HG03139 (cell line): ENCODE measurements around the gene HRH3.

Source experiments
- ATAC-seq: cut with Tn5 transposase; IDR thresholded peaks from one replicate; pipeline ENCODE4 v1.9.1; 2021; ENCODE audit not compliant: unreplicated experiment

HRH3 gene

DNA sequence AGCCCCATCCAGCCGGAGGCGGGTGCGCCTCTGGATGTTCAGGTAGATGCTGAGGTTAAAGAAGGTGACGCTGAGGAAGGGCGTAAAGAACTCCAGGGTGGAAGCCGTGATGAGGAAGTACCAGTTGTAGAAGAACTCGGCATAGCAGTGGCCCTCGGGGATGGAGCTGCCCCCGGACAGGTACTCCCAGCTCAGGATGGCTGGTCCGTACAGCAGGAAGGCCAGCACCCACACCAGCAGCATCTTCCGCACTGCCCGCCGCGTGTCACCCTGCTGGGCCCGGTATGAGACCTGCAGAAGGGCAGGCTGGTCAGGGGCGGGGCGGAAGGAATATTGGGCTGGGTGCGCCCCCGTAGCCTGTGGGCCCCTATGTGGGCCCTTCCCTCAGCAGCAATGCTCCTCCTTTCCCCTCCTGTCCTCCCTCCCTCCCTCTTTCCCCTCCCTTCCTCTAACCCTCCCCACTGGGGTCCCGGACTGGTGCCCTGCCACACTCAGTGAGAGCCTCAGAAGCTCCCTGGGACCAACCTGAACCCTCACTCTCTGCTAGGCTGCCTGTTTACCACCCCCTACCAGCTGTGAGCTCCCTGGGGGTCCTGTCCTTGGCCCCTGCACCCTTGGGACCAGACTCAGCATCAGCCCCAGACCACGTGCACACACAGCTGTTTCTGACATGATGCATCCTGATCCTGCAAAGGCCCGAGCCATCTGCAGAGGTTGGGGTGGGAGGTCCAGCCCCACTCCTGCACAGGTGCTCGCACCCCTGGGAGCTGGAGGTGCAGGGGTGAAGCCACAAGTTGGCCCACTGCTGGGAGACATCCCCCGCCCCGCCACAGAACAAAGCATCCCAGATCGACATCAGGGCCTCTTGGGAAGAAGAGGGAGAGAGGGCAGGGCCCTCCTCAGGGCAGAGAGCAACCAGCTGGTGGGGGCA is 3.2 kb downstream of the HRH3 start:
- ATAC-seq, result no peak

DNA sequence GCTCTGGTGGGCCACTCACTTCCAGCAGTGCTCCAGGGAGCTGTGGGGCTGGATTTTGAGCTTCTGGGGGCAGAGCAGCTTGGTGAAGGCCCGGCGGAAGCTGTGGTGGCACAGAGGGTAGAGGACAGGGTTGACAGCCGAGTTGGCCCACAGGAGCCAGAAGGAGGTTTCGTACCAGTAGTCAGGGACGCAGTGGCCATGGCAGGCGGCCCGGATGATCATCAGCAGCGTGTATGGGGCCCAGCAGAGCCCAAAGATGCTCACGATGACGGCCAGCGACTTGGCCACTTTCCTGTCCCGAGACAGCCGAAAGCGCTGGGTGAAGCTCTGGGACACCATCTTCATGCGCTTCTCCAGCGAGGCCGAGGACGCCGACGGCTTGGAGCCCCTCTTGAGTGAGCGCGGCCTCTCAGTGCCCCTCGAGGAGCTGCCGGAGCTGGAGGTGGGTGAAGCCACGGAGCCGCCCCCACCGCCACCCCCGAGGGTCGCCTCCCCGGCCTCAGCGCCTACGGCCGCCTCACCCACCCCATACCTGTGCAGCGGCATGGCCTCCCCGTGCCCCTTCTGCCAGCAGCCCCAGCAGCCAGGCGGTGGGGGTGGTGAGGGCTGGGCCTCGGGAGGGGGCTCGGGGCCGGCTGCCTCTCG is 4.0 kb downstream of the HRH3 start:
- ATAC-seq, result no peak

- ATAC-seq, result no peak
Measured at GRCh38 chr20:62215020-62215990, 4.8 kb downstream of the HRH3 start.

DNA sequence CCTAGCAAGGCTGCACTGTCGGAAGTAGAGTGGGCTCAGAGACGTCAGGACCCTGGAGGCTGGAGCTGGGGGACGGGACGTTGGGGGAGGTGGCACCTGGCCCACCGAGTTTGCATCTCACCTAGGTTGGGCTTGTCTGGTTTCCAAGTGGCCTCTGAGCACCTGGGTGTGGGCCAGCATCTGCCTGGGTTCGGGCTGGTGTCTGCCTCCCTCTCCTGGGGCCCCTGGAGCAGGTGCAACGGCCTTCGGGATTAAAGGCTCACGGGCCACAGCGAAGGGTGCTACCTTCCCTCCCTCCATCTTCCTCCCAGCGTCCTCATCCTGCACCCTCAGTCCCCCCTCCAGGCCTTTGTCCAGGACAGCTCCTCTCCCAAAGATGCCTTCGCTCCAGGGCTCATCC is 6.0 kb downstream of the HRH3 start:
- ATAC-seq, result no peak

GRCh38 chr20:62212299-62212698 is 7.8 kb downstream of the HRH3 start:
- ATAC-seq, result no peak

DNA sequence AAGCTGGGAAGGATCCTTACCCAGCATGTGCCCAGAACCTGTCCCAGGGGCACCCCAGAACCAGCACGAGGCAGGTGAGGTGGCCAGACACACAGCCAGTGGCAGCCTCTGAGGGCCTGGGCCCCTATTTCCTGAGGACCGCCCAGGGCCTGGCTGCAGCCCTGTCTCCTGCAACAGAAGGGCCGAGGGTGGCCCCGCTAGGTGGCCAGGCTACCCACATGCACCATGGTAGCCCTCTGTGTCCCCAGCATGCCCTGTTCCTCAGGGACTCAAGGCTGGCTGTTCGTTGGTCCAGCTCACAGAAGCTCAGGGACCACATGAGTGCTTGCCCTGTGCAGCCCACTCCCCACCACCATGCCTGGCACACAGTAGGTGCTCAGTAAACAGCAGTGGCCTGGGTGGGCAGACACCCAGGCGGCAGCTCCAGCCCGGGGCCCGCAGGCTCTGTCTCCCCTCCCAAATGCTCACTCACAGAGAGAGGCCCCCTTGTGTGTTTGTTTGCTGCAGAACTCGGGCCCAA is 8.2 kb downstream of the HRH3 start:
- no peak for ATAC-seq

- no peak for ATAC-seq
Measured at GRCh38 chr20:62211216-62211615, 8.9 kb downstream of the HRH3 start.

DNA sequence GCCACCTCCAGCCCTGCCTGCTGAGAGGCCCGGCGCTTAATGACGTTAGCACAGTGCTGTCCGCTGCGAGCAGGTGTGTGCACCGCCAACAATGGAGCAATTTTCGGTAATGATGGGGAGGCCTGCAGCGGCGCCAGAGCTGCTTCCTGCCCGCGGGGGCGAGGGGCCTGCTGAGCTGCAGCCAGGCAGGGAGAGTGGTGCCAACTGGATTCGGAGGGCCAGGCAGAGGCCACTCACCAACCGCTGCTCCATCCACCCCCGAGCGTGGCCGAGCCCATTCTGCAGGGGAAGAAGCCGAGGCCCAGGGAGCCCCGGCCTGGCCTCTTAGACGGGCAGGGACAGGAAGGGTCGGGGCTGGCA is 9.6 kb downstream of the HRH3 start:
- no peak for ATAC-seq

- ATAC-seq, result no peak
Measured at GRCh38 chr20:62209850-62210495, 10.1 kb downstream of the HRH3 start.

DNA sequence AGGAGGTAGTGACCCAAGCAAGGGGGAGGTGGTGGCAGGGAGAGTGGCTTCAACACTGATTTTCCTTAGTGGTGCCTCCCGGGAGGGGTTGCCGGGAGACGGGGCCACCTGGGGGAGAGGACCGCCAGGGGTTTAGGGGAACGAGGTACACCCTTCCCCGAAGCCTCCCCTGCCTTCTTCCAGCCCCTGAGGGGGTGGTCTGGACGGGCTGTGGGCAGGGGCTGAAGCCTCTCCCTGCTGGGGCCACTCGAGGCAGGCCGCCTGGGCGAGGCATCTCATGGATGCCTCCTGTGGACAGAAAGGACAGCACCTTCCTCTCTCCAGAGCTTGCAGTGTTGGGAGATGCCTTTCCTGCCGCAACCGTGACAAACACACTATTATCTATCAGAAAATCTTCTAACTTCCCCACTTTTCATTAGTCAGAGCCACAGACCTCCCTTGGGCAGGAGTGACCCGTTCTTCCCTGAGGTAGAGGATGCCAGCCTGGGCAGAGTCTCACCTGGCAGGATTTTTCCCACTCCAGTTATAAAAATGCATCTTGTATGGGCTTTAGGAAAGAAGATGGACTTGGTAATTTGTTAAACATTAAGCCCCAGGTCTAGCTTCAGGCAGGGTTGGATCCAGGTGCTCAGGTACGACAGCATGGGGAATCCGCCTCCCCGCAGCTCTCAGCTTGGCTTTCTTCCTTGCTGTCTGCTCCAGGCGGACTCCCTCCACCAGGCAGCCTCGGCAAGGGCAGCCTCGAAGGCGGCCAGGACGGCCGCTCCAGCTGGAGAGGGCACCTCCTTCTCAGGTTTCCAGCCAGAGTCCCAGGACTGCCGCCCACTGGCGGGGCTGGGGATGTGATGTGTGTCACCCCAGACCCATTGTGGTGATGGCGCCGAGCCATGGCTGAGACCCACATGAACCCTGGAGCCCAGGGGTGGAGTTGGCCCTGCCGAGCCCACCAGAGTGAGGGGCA is 11.0 kb downstream of the HRH3 start:
- no peak for ATAC-seq

GRCh38 chr20:62208061-62208794 is 11.8 kb downstream of the HRH3 start:
- no peak for ATAC-seq

DNA sequence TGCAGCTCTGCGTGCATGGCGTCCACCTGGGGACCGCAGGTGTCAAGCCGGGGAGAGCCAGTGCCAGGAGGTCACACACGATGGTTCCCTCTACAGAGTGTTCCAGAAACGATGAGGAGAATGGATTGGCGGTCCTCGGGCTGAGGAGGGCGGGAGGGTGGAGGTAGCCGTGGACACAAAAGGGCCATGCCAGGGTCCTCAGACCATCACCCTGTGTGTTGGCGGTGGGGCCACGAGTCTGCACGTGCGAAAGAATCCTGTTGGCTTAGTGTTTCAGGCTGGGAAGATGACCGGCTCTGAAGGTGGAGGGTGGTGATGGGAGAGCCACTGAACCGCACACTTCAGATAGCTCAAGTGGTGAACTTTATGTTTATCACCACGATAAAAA is 13.7 kb downstream of the HRH3 start:
- ATAC-seq, result no peak

- no peak for ATAC-seq
Measured at GRCh38 chr20:62205618-62206387, 14.3 kb downstream of the HRH3 start.

DNA sequence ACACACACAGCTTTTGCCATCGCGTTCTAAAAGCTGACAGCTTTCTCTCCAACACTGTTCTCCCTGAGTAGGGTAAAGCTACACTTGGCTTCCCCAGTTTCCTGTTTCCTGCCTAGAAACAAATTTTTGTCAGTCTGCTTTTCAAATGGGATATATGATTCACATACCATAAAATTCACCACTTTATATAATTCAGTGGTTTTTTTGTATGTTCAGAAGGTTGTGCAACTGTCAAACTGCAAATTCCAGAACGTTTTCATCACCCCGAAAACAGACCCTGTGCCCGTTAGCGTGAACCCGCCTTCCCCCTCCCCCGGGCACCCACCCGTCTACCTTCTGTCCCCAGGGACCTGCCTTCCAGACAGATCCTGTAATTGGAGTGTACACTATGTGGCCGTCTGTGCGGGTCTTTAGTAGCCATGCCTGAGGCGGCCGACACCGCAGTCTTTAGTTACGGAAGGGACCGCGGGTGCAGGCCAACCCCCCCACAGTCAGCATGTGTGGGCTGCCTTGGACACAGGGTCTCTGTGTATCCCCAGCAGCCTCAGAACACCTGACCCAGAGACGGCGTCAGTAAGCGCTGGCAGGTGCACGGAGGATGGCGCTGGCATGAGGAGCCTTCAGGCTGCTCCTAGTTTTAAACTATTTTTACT is 16.6 kb downstream of the HRH3 start:
- no peak for ATAC-seq

GRCh38 chr20:62202676-62203377 is 17.3 kb downstream of the HRH3 start:
- no peak for ATAC-seq

GRCh38 chr20:62202083-62202395 is 18.0 kb downstream of the HRH3 start:
- ATAC-seq, result no peak
